HepG2 (cell line): ENCODE results near the gene POPDC2.

ENCODE experiments used
- EZH2 ChIP-seq: conservative IDR thresholded peaks from 2 replicates; pipeline ENCODE4 v1.6.1; 2012; ENCODE audit warnings: mild to moderate bottlenecking, low read depth, low read length, moderate library complexity
- HNRNPL ChIP-seq: fragments of 200-400 bp; formaldehyde crosslinking; IDR thresholded peaks from 2 replicates; pipeline ENCODE4 v1.6.1; 2017; ENCODE audit warnings: mild to moderate bottlenecking, low read depth, low read length
- JUND ChIP-seq: sonication (generic); formaldehyde crosslinking; IDR thresholded peaks from 2 replicates; pipeline ENCODE4 v1.8.0; 2022; ENCODE audit warnings: mild to moderate bottlenecking, missing genetic modification reagents
- NFE2L1 ChIP-seq: sonication (generic); formaldehyde crosslinking; IDR thresholded peaks from 2 replicates; pipeline ENCODE4 v1.4.0; 2020; ENCODE audit warnings: missing genetic modification reagents, mild to moderate bottlenecking, borderline replicate concordance
- POLR2A ChIP-seq, 2 experiments: IDR thresholded peaks; 2 replicates each; pipeline ENCODE4 v1.6.1; 2011; ENCODE audit warnings: low read depth in 2 of 2, low read length in 2 of 2, mild to moderate bottlenecking in 1 of 2, moderate library complexity in 1 of 2; ENCODE audit not compliant: insufficient read depth in 1 of 2
- USF2 ChIP-seq, 2 experiments: sonication (generic) in 1 of 2; formaldehyde crosslinking in 1 of 2; IDR thresholded peaks; 2 replicates each; pipeline versions ENCODE4 v1.5.1 to v1.6.1; 2011 to 2020; ENCODE audit warnings: borderline replicate concordance in 1 of 2, low read depth in 1 of 2, low read length in 1 of 2, mild to moderate bottlenecking in 1 of 2, missing genetic modification reagents in 1 of 2, moderate library complexity in 1 of 2
- ZBTB4 ChIP-seq: sonication (generic); formaldehyde crosslinking; IDR thresholded peaks from 2 replicates; pipeline ENCODE4 v1.4.0; 2020; ENCODE audit warnings: missing genetic modification reagents, mild to moderate bottlenecking, borderline replicate concordance
- ZNF44 ChIP-seq: sonication (generic); formaldehyde crosslinking; IDR thresholded peaks from 2 replicates; pipeline ENCODE4 v1.5.1; 2020; ENCODE audit warnings: mild to moderate bottlenecking, missing genetic modification reagents
- ZNF639 ChIP-seq: conservative IDR thresholded peaks from 2 replicates; pipeline ENCODE4 v1.6.1; 2018; ENCODE audit warnings: missing genetic modification reagents

GRCh38 chr3:119592861-119593260, 67.5 kb downstream of the POPDC2 start:
- TF ChIP-seq EZH2: no peak
- TF ChIP-seq ZNF44 (CRISPR knock-in tag): no peak
- TF ChIP-seq ZNF639 (CRISPR knock-in tag): no peak
- TF ChIP-seq ZBTB4 (CRISPR knock-in tag): no peak
- no peak for TF ChIP-seq JUND (CRISPR knock-in tag)
- TF ChIP-seq USF2 (IDR thresholded peaks at IDR 0.05; ENCODE audit: low read depth, low read length): no peak
- no peak for TF ChIP-seq USF2 (CRISPR knock-in tag; IDR thresholded peaks at IDR 0.05; ENCODE audit: borderline replicate concordance)
- TF ChIP-seq HNRNPL: no peak
- no peak for TF ChIP-seq NFE2L1 (CRISPR knock-in tag)
- TF ChIP-seq POLR2A (IDR thresholded peaks at IDR 0.05; ENCODE audit: insufficient read depth in 1 of 2, low read depth in 2 of 2, low read length in 2 of 2): no peak
